Lower lobe of right lung (tissue), 2 donors: ENCODE results near the gene NCK2. TPM values are rescaled to one million over a fixed set of nuclear protein-coding genes. Genes with fewer than 3 reads are reported as not detected.

Experiments used
- ATAC-seq, 2 donors: fragments of 200-7000 bp; cut with Tn5 transposase; one replicate each; pipeline ENCODE4 v1.9.1; 2020 to 2022; ENCODE audit warnings: mild to moderate bottlenecking in 2 of 2, moderate library complexity in 2 of 2
- DNase-seq: peaks from one replicate; pipeline ENCODE4 v3.0.0-alpha.2; 2020
- H3K27ac ChIP-seq: fragments of 200-600 bp; one replicate; pipeline ENCODE4 v1.8.0; 2022
- H3K27me3 ChIP-seq: fragments of 200-600 bp; one replicate; pipeline ENCODE4 v1.8.0; 2022; ENCODE audit warnings: low read depth
- H3K36me3 ChIP-seq: fragments of 200-600 bp; one replicate; pipeline ENCODE4 v1.8.0; 2022; ENCODE audit warnings: mild to moderate bottlenecking
- H3K4me1 ChIP-seq: fragments of 200-600 bp; one replicate; pipeline ENCODE4 v1.8.0; 2022
- H3K4me3 ChIP-seq: fragments of 200-600 bp; one replicate; pipeline ENCODE4 v1.8.0; 2022; ENCODE audit warnings: mild to moderate bottlenecking
- H3K9me3 ChIP-seq: fragments of 200-600 bp; one replicate; pipeline ENCODE4 v1.8.0; 2022
- intact Hi-C: fragments of 100-400 bp; cut with DNase I; formaldehyde crosslinking; loops from one replicate; pipeline ENCODE4 v1.11.0; 2022
- total RNA-seq: library from RNA; stranded (reverse); fragmentation: NEBNext Ultra II Directional; extraction: Animal tissue kit (Norgen Biotek cat#: 25700); gene quantifications from one replicate; pipeline ENCODE4 v1.2.1, GENCODE V29; 2021
- TF ChIP-seq, protein P1 (sequence below): fragments of 200-600 bp; IDR thresholded peaks from one replicate; pipeline ENCODE4 v1.8.0; 2022; ENCODE audit warnings: antibody characterized with exemption, mild to moderate bottlenecking
- donor health status: DM: no; HTN: yes; CAD: no; lungs with severe emphysema.

Gene NCK2
- total RNA-seq, 1 donor from 2014 or later: 36.7 TPM

DNA sequence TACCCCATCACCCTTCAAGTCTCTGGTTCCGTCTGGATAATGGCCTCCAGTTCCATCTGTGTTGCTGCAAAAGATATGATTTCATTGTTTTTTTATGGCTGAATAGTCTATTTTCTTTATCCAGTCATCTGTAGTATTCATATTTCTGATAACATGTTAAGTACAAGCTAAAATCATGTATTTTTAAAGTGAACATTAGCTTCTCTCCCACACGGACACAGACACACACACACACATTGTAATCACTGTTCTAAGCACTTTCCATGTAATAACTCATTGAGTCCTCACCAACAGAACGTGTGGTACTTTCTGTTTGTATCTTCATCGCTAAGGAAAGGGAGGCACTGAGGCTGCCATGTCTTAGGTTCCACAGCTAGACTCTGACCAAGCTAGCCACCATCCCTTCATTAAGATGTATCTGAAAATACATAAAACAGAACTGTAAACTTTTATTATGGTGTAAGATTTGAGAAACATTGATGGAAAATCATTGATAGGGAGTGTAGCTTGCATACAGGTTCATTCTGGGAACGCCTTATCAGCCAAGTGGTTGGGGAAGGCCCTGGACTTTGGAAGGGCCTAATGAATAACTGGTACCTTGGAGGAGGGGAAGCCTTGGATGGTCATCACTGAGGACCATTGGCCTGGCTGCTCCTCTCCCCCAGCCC is 8.1 kb downstream of the NCK2 start:
- ATAC-seq: no peak
- no peaks in the 10 kb centered on the region for H3K36me3 ChIP-seq
- H3K4me3 ChIP-seq: no peak overlapping the region
- H3K27me3 ChIP-seq: no peaks in the 10 kb centered on the region
- no peaks in the 10 kb centered on the region for H3K9me3 ChIP-seq
- no peak overlapping the region for H3K27ac ChIP-seq
- DNase-seq: no peak
- peaks cover 43% of the 10 kb centered on the region for H3K4me1 ChIP-seq
- intact Hi-C loops: no loop called here
- TF ChIP-seq, protein P1, sequence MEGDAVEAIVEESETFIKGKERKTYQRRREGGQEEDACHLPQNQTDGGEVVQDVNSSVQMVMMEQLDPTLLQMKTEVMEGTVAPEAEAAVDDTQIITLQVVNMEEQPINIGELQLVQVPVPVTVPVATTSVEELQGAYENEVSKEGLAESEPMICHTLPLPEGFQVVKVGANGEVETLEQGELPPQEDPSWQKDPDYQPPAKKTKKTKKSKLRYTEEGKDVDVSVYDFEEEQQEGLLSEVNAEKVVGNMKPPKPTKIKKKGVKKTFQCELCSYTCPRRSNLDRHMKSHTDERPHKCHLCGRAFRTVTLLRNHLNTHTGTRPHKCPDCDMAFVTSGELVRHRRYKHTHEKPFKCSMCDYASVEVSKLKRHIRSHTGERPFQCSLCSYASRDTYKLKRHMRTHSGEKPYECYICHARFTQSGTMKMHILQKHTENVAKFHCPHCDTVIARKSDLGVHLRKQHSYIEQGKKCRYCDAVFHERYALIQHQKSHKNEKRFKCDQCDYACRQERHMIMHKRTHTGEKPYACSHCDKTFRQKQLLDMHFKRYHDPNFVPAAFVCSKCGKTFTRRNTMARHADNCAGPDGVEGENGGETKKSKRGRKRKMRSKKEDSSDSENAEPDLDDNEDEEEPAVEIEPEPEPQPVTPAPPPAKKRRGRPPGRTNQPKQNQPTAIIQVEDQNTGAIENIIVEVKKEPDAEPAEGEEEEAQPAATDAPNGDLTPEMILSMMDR: no peak

DNA sequence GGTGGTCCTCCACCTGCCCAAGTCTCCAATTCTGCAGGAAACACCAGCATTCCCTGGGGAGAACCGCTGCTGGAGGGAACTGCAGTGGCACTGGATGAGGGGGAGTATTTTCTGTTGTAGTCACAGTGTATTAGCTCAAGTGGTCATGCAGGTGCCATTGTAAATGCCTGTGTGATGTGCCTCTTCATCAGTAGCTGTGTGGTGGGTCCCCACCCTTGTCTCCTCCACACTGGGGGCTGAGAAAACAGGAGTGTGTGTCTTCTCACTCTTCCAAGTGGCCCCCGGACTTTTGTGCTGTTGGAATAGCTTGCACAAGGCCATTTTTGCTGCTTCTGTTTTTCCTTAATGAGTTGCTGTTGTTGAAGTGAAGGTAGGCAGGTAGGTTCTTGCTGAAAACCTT is 8.7 kb downstream of the NCK2 start:
- TF ChIP-seq, protein P1: no peak
- DNase-seq (no peak), ATAC-seq (no peak)
- H3K4me3 ChIP-seq: no peak overlapping the region
- H3K36me3 ChIP-seq: no peaks in the 10 kb centered on the region
- H3K27me3 ChIP-seq: no peaks in the 10 kb centered on the region
- intact Hi-C loops: no loop called here
- peaks cover 41% of the 10 kb centered on the region for H3K4me1 ChIP-seq
- H3K27ac ChIP-seq: no peak overlapping the region
- no peaks in the 10 kb centered on the region for H3K9me3 ChIP-seq

DNA sequence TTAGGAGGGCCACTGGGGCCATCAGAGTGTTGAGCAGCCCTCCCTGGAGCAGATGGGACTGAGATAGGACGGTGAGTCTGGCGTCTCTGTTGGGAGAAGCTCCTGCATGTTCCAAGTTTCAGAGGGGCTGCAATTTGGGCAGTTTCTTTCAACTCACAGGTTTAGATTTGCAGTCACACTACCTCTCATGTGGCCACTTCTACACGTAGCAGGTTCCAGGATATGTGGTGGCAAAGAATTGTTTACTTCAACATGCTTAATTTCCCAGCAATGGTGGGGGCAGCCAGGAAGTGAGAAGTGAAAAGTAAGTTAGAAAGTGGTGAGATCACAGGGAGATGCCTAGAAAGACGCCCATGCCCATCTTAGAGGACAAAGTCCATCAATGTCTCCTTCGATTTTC is 9.3 kb downstream of the NCK2 start:
- Histone ChIP-seq H3K4me1 (peaks cover 35% of the 10 kb centered on the region), H3K27me3 (no peaks in the 10 kb centered on the region), H3K36me3 (no peaks in the 10 kb centered on the region), H3K4me3 (no peak overlapping the region), H3K9me3 (no peaks in the 10 kb centered on the region), H3K27ac (no peak overlapping the region)
- DNase-seq: no peak
- intact Hi-C loops: no loop called here
- TF ChIP-seq, protein P1: no peak
- no peak for ATAC-seq

DNA sequence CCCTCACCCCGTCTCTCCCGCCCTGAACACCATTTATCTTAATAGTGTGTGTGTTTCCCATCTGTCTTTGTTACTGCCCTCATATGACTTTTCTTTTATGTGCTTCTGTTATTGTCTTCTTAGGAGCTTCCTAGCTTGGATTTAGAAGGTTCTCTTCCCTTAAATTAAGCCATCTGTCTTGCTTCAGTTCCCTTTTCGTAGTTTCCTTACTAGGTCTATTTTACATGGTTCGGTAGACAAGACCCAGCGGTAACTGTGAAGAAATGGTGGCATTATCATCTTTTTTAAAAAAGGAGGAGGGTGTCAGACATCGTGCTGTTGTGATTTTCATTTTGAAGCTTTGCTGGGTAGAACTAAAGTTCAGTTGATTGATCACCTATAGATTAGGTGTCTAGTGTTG is 10.3 kb downstream of the NCK2 start:
- intact Hi-C loops: no loop called here
- ATAC-seq (no peak), DNase-seq (no peak)
- no peaks in the 10 kb centered on the region for H3K36me3 ChIP-seq
- H3K4me3 ChIP-seq: no peak overlapping the region
- H3K4me1 ChIP-seq: peaks cover 32% of the 10 kb centered on the region
- H3K27me3 ChIP-seq: no peaks in the 10 kb centered on the region
- H3K9me3 ChIP-seq: no peaks in the 10 kb centered on the region
- TF ChIP-seq, protein P1: no peak
- H3K27ac ChIP-seq: no peak overlapping the region

DNA sequence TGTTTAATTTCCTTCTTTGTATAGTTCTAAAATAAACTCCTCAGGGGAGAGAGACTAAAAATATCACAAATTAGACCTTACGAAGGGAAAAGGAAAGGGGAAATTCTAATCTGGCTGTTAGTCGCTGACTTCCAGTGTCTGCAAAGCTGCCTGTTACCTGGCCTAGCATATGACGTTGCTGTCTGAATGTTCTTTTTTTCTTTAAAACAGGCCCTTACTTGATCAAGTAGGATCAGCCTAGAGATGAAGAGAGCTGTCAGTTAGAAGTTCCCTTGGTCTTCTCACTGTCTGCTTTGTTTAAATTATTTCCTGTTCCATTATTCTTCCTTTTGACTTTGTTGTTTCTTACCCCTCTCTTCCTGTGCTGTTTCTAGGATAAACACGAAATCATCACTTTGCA is 11.2 kb downstream of the NCK2 start:
- peaks cover 23% of the 10 kb centered on the region for H3K4me1 ChIP-seq
- no peaks in the 10 kb centered on the region for H3K9me3 ChIP-seq
- no peak overlapping the region for H3K4me3 ChIP-seq
- H3K36me3 ChIP-seq: no peaks in the 10 kb centered on the region
- no peak for ATAC-seq
- no peaks in the 10 kb centered on the region for H3K27me3 ChIP-seq
- H3K27ac ChIP-seq: no peak overlapping the region
- no peak for DNase-seq
- TF ChIP-seq, protein P1: no peak
- intact Hi-C loops: no loop called here
